GM21381 (cell line): ENCODE data around the gene NTSR1.

ENCODE experiments used
- ATAC-seq: cut with Tn5 transposase; IDR thresholded peaks from one replicate; pipeline ENCODE4 v1.9.1; 2021; ENCODE audit warnings: mild to moderate bottlenecking, moderate library complexity; ENCODE audit not compliant: unreplicated experiment

The NTSR1 gene

DNA sequence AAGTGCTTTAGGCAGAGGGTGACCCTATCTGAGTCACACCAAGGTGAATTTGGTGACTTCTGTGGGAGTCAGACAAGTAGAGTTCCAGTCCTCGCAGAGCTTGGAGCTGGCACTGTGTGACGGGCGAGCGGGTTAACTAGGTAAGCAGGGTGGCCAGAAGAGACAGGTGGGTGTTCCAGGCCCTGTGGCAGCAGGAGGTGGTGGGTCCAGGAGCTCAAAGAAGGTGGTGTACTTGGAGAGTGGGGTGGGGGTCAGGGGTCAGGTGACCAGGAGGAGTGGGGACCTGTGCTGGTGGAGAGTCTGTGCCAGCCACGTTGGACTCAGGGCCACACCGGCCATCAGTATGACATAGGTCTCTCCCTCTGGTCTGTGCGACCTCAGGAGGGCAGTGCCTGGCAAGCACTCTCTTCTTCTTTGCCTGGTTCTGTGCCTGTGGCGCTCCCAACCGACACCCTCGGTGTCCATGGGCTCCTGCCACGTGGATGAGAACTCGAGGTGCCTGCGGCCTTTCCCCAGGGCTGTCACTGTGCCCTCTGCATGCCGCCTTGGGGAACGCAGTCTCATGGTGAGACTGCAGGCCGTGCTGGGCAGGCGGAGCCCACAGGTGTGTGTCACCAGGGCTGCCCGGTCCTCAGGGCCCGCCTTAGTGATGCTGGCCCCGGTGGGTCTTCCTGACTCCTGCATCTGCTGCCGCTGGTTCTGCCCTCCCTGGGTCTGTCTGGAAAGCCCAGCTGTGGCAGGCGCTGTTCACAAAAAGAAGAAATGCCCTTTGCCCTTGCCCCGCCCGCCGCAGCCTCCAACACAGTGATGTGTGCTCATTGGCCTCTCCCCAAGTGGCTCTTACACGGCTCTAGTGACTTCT lies 89.3 kb downstream of the NTSR1 start:
- no peak for ATAC-seq

DNA sequence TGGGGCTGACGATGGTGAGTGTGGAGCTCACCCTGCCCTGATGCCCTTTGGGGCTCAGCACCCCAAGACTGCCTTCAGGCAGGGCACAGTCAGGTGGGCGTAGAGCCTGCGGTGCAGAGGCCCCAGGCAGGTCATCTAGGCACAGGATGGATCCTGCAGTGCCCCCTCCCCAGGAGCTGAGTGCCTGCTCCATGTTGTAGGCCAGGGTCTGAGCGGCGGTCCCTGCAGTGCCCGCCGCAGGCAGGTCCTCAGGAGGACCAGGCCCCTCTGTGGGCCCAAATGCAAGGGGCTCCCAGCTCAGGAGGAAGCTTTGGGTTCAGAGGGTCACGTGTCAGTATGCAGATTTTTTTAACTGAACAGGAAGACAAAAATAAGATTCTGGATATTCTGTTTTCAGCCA lies 90.4 kb downstream of the NTSR1 start:
- ATAC-seq: no peak

DNA sequence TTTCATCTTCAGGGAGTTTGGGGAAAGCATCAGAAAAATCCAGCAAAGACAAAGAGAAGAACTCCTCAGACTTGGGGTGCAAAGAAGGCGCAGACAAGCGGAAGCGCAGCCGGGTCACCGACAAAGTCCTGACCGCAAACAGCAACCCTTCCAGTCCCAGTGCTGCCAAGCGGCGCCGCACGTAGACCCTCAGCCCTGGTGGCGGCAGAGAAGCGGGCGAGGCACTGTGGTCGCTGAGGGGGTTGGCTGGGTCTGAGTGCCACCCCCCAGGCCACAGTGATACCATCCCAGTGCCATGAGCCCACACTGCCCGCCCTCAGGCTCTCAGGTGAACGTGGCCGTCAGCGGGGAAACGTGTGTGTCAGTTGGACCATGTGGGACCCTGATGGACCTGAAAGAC lies 90.8 kb downstream of the NTSR1 start:
- no peak for ATAC-seq

DNA sequence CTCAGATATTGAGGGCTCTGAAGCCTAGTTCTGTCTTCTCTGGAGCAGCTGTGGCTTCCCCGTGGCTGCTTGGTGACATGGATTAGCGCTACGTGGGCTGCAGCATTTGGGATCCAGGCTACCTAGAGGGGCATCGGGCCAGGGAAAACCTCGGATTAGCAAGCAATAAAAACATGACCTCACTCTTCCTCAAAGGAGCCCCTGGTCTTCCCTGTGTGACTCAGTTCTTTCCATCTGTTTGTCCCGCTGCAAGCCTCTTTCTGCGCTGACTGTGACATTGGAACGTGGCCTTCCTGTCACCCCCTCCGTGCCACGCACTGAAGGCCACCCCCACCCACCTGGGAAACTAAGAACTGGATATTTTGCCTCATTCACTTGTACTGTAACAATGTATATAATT lies 91.2 kb downstream of the NTSR1 start:
- ATAC-seq: no peak

DNA sequence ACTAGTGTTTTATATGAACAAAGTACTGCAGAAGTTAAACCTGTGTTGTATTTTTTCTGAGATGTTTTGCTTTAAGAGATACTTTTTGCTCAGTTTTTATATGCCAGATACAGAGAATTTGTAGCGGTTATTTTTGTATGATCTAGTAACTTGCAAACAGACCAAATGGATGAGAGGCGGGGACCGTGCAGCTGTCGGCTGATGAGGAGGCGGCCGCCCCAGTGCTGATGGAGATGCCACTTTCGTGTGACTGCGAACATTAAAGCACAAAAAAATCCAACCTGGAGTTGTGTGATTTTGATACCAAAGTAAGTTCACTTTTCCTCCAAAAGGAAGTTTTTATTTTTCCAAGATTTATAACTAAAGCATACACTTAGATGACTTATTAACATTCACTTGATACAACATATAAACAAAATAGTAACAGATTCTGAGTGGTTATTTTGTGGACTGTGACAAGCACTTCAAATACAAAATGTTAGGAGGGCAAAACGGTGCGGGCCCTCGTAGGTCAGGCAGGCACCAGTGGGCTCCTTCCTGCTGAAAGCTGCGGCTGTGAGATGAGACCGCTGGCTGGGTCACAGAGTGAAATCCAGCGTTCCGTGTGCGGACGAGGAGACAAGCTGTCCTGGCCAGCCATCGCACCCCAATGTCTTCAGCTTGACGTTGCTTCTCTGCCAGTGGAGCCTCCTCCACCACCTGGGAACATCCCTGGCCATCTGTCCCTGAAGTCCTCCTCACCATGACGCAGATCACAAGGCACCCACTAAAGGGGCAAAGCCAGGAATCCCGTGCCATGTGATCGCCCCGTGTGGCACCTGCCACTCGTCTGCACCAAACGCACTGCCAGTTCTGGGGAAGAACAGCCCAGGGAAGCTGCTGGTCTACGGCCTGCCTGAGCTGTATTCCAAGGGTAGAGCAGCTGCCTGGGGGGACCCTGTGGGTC lies 92.0 kb downstream of the NTSR1 start:
- no peak for ATAC-seq

DNA sequence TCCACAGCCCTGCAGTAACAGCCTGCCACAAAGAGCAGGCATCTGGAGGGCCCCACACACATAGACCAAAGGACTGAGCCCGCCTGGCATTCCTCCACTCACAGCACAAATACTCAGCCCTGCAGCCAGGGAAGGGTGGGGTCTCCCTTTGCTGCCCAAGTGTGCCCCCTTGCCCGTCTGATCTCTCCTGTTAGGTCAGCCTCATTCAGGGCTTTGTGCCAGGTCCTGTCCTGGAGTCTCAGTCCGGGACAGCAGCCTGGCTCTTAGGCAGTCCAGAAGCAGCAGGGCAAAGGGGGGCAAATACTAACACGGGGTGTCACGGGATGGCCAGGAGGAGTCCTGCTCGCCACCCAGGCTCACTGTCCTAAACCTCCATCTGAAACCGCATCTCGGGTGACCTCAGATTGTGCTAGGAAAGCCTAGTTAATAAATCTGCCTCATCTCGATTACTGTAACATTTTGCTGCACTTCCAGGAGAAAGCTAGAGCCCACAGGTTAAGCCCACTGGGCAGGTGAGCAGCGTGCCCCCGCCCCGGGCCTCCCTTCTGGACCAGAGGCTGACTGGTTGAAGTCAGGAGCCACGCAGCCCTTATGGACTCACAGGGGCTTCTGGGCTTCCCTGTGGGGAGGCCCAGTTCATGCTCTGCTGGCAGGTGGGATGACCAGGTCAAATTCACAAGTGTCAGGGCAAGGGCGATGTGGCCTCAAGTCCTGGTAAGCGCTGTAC lies 92.8 kb downstream of the NTSR1 start:
- no peak for ATAC-seq

DNA sequence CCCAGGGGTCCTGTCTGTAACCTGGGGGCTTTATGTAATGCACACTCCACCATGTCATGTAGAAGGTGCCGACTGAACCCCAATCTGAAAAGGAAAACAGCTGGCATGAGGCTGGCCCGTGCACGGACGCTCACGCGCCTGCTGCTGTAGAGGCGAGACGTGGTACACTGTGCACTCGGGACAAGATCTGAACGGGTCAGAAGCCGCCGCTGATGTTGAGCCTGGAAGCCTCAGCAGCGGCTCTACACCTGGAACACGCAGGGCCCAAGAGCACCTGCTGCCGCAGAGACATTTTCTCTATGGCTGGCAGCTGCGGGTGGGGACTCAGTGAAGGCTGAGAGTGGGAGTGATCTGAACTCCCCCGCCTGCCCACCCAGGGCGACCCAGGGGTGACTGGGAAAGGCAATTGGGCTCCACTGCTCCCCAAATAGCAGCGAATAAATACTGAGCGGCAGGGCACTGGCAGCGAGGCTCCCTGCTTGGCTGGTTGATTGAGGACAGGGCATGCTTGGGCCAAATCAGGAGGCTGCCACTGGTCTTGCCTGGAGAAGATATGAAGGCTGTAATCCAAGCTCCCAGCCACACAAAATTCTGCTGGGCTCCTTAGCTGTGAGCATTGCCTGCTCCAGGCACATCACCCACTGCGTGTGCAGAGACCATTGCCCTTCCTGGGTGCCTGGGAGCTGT lies 93.5 kb downstream of the NTSR1 start:
- no peak for ATAC-seq

DNA sequence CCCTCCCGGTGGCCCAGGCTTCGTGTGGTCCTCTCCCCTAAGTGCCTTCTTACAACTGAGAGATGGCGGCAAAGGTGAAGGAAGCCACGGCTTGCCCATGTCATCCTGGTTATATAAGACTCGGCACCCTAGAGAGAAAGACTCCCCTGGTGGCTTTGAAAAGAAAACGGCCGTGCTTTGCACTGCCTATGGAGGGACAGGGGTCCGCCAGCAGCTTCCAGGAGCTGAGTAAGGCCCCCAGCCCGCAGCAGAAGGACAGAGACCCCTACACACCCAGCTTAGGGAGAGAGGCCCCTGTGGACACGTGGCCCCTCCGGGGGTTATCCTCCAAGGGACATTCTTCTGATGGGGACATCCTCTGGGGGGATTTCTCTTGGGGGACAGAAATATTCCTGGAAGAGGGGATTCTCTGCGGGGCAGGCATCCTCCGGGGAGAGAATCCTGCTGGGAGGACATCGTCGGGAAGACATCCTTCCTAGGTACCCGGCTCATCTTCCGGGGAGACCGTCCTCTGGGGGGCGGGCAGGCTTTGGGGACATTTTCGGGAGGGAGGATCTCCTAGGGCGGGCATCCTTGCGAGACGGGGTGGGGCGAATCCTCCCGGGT lies 95.5 kb downstream of the NTSR1 start:
- ATAC-seq: peak; percentile 16

DNA sequence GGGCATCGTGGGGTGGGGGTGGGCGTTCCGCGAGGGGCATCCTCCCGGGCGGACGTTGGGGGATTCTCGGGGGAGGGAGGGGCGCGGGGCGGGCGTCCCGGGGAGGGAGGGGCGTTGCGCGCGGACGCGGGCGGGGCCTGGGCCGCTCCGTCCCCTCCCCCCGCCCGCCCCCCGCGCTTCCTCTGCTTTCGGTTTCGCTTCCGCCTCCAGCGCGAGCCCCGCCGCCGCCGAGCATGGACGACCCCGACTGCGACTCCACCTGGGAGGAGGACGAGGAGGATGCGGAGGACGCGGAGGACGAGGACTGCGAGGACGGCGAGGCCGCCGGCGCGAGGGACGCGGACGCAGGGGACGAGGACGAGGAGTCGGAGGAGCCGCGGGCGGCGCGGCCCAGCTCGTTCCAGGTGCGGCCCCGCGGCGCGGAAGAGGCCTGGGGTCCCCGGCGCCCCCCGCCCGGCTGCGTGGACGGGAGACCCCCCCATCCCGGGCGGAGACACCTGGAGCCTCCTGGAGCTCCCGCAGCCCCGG lies 96.1 kb downstream of the NTSR1 start, which contains the start of gene OGFR:
Gene OGFR, plus strand, starts transcription at position 209 of the 528 bp plus-strand sequence. Its CDS starts 25 bp downstream, at position 234.
- peak; percentile 65 for ATAC-seq

DNA sequence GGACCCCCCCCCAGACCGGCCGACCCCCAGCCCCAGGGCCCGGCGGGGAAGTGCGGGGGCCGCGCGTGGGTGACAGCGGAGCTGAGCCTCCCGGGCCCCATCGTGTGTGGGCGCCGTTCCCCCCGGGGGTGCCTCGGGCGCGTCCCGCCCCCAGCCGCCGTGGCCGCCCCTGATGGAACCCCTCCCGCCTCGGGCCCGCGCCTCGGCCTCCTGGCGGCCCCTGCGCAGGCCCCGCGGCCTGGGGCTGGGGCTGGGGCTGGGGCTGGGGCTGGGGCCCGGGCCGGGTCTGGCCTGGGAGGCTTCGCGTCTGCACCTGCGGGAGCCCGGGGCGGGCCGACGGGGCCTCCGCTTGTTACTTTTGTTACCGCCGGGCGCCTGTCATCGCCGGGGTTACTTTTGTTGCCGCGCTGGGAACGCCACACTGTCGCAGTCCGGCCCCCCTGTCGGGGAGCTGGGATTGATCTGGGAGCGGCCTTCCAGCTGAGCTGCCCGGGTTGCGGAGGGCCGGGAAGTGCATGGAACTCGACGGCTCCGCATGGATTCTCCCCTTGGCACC lies 96.6 kb downstream of the NTSR1 start:
- ATAC-seq: peak; percentile 27

DNA sequence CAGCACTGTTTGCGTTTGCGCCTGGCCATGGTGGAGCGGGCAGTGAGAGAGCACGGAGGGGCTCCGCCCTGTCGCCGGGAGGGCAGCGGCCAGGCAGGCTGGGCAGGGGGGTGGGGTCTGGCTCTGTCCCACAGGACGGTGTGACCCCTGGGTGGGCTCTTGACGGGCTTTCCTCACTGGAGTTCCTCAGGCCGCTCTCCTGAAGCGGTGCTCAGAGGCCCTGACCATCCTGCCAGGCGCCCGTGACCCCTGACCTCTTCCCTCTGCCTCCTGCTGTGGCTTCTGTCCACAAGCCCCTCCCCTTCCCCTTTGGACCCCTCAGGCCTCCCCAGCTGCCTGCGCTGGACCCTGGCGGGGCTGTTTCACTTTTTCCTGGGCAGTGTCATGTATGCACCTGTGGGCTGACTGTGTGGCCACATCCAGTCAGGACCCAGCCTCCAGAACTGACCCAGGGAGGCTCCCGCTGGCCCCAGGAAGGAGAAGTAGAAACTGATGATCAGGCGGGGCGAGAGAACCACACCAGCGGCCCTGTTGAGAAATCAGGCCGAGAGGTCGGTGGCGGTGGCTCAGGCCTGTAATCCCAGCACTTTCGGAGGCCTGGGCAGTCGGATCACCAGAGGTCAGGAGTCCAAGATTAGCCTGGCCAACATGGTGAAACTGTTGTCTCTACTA lies 97.2 kb downstream of the NTSR1 start:
- ATAC-seq: no peak

DNA sequence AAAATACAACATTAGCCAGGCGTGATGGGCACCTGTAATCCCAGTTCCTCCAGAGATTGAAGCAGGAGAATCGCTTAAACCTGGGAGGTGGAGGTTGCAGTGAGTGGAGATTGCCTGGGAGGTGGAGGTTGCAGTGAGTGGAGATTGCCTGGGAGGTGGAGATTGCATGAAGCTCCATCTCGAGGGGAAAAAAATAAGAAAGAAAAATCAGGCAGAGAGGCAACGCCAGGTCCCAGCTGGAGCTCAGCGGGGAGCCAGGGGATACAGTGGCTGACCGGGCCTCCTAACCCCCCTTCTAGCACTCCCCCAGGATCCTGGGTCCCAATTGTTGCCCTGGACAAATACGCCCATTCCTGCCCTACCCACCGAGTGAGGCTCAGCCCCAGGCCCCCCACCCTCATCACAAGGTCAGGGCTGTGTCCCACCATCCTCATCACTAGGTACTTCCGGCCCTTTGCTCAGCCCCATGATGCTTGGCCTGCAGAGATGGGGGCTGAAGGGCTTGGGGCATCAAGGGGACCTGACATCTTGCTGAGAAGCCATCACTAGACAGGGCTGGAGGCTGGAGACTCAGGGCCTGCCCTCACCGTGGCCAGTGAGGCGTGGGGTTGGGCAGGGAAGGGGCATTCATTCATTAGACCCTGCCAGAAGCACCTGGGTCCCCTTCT lies 97.9 kb downstream of the NTSR1 start:
- no peak for ATAC-seq

DNA sequence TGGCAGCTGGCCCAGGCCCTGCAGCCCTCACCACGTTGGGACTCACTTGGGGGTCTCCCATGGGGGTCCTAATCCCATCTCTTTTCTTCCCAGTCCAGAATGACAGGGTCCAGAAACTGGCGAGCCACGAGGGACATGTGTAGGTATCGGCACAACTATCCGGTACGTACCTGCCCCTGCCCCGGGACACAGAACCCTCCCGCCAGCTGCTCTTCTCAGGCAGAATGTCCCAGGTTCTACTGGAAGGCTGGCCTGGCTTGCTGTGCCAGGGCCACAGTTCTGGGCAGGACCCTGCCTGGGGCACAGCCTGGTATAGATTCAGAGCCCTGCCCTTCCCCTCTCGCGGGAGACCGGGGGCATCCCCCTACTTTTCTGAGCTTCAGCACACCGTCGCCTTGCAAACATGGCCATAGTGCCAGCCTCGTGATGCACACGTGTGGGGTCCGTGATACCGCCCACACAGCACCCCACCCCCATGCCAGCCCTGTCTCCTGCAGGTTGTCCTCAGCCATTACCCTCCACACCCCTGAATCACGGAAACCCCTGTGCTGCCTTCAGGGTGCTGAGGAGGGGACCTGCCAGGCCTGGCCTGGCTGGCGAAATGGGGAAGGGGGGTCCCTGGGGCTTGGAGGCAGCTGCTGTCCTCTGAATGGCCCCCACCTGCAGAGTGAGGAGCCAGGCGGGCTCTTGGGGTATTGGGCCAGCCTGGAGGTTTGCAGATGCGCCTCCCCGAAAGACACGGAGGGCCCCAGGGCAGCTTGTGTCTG lies 99.0 kb downstream of the NTSR1 start:
- no peak for ATAC-seq

DNA sequence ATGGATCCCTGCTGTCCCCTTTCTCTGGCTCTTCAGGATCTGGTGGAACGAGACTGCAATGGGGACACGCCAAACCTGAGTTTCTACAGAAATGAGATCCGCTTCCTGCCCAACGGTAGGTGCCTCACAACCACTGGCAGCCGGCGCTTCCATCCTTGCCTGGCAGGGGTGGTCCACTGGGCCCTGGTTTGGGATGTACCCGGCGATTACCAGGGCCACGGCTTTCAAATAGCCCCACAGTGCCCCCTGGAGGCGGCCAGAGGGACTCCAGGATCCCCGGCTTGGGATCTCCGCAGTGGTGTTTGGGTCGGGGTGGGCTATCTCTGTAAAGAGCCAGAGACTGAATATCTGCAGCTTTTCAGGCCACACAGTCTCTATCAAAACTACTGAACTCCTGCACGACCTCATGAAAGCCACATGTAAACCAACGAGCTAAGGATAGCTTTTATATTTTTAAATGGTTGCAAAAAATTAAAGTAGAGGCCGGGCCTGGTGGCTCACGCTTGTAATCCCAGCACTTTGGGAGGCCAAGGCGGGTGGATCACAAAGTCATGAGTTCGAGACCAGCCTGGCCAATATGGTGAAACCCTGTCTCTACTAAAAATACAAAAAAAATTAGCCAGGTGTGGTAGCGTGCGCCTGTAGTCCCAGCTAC lies 99.7 kb downstream of the NTSR1 start:
- no peak for ATAC-seq

DNA sequence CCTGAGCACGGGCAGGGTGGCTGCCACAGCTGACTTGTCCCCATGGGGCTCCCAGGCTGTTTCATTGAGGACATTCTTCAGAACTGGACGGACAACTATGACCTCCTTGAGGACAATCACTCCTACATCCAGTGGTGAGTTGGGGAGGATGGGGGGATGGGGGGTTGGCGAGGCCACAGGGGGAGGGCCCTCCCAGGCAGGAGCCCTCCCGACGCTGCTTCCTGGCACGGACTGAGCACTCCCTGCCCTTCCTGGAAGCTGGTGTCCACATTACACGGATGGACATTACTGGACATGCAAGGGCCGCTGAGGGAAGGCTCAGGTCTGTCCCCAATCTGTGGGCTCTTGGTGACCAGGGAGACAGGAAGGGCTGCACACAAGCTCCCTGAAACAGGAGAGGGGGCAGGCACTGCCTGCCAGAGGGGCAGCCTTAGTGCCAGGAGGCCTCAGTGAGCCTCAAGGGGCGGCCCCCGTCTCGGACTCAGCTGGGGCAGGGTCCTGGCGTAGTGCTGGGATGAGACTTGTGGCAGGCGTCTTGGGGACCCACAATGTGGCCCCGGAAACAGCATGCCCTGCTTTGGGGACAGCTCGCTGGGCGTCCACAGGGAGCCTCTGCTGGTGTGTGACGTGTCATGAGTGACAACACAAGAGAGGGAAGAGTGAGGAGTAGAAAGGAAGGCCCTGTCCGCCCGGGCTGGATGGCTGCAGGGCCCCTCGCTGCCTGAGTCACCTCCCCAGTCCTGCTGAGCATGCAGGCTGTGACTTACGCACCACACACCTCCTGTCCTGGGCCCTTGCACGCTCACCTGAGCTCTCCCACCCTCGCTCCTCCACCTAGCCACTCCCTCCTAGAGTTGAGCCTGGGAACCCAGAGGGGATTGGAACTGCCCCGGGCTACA lies 101.1 kb downstream of the NTSR1 start:
- ATAC-seq: no peak

DNA sequence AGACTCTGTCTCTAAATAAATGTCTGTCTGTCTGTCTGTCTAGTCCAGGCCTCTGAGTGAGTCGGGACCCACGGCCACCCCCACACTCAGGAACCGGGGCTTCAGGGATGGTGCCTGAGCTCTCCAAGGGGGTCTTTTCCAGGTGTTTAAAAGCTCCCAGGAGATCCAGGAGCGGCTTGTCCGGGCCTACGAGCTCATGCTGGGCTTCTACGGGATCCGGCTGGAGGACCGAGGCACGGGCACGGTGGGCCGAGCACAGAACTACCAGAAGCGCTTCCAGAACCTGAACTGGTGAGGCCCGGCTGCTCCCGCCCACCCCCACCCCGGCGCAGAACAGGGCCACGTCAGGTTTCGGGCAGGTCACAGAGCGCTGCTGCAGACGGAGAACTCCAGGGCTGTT lies 102.7 kb downstream of the NTSR1 start:
- ATAC-seq: no peak
